Liver (tissue), 9 donors: Measurements from ENCODE around the gene TUBGCP4. TPM values are rescaled to one million over a fixed set of nuclear protein-coding genes. Genes with fewer than 3 reads are reported as not detected.

Experiments used
- DNase-seq: peaks from one replicate; pipeline ENCODE4 v3.0.0-alpha.2; 2017; ENCODE audit warnings: low spot score
- H3K27ac ChIP-seq, 2 donors: one replicate each; pipeline ENCODE4 v1.7.0; 2013; ENCODE audit warnings: inconsistent platforms in 2 of 2, low read length in 2 of 2, control low read depth in 1 of 2, low read depth in 1 of 2, mild to moderate bottlenecking in 1 of 2
- H3K27me3 ChIP-seq, 4 donors: one replicate each; pipeline versions ENCODE4 v1.6.1 to v1.7.0; 2013; ENCODE audit warnings: low read length in 3 of 4, inconsistent platforms in 1 of 4, mild to moderate bottlenecking in 1 of 4, moderate library complexity in 1 of 4; ENCODE audit not compliant: control insufficient read depth in 4 of 4, insufficient read depth in 4 of 4
- H3K36me3 ChIP-seq, 4 donors: one replicate each; pipeline versions ENCODE4 v1.6.1 to v1.7.0; 2013; ENCODE audit warnings: low read length in 3 of 4, mild to moderate bottlenecking in 3 of 4, low read depth in 1 of 4, moderate library complexity in 1 of 4; ENCODE audit not compliant: control insufficient read depth in 4 of 4, insufficient read depth in 3 of 4
- H3K4me1 ChIP-seq, 4 donors: one replicate each; pipeline versions ENCODE4 v1.6.1 to v1.7.0; 2013; ENCODE audit warnings: low read length in 3 of 4, mild to moderate bottlenecking in 3 of 4, moderate library complexity in 1 of 4; ENCODE audit not compliant: control insufficient read depth in 4 of 4, insufficient read depth in 4 of 4
- H3K4me3 ChIP-seq, 3 donors: one replicate each; pipeline versions ENCODE4 v1.6.1 to v1.7.0; 2013; ENCODE audit warnings: low read length in 3 of 3, control low read depth in 1 of 3, low read depth in 1 of 3, mild to moderate bottlenecking in 1 of 3
- H3K9ac ChIP-seq, 2 donors: one replicate each; pipeline ENCODE4 v1.7.0; 2013; ENCODE audit warnings: low read length in 2 of 2, mild to moderate bottlenecking in 2 of 2, moderate library complexity in 2 of 2, control low read depth in 1 of 2, low read depth in 1 of 2
- H3K9me3 ChIP-seq, 4 donors: one replicate each; pipeline versions ENCODE4 v1.6.1 to v1.7.0; 2013; ENCODE audit warnings: low read length in 3 of 4; ENCODE audit not compliant: control insufficient read depth in 4 of 4
- ATF3 ChIP-seq: IDR thresholded peaks from 2 replicates; pipeline ENCODE4 v1.6.1; 2016; ENCODE audit warnings: antibody characterized with exemption
- CTCF ChIP-seq: fragments of 150-350 bp; IDR thresholded peaks from 2 replicates; pipeline ENCODE4 v1.5.1; 2017; ENCODE audit warnings: improper control_type of control experiment, low read depth, low read length; ENCODE audit not compliant: missing input control
- EGR1 ChIP-seq, 2 donors: IDR thresholded peaks; 2 replicates each; pipeline ENCODE4 v1.6.1; 2016 to 2018; ENCODE audit warnings: antibody characterized with exemption in 2 of 2, low read depth in 2 of 2
- FOXA1 ChIP-seq: IDR thresholded peaks from 2 replicates; pipeline ENCODE4 v1.6.1; 2016; ENCODE audit warnings: antibody characterized with exemption
- FOXA2 ChIP-seq: IDR thresholded peaks from 2 replicates; pipeline ENCODE4 v1.6.1; 2016; ENCODE audit warnings: antibody characterized with exemption
- GABPA ChIP-seq, 2 donors: IDR thresholded peaks in 1 of 2; conservative IDR thresholded peaks in 1 of 2; 2 replicates each; pipeline ENCODE4 v1.6.1; 2016; ENCODE audit warnings: antibody characterized with exemption in 2 of 2, mild to moderate bottlenecking in 1 of 2, moderate library complexity in 1 of 2
- HNF4A ChIP-seq, 2 donors: conservative IDR thresholded peaks; 2 replicates each; pipeline ENCODE4 v1.6.1; 2016; ENCODE audit warnings: antibody characterized with exemption in 2 of 2, mild to moderate bottlenecking in 2 of 2
- HNF4G ChIP-seq: IDR thresholded peaks from 2 replicates; pipeline ENCODE4 v1.6.1; 2016; ENCODE audit warnings: antibody characterized with exemption
- JUND ChIP-seq, 2 donors: IDR thresholded peaks; 2 replicates each; pipeline ENCODE4 v1.6.1; 2016; ENCODE audit warnings: antibody characterized with exemption in 2 of 2
- MAX ChIP-seq: IDR thresholded peaks from 2 replicates; pipeline ENCODE4 v1.6.1; 2016; ENCODE audit warnings: antibody characterized with exemption
- NR2F2 ChIP-seq: IDR thresholded peaks from 2 replicates; pipeline ENCODE4 v1.6.1; 2016; ENCODE audit warnings: antibody characterized with exemption
- RAD21 ChIP-seq, 2 donors: IDR thresholded peaks; 2 replicates each; pipeline ENCODE4 v1.6.1; 2016; ENCODE audit warnings: antibody characterized with exemption in 2 of 2, mild to moderate bottlenecking in 2 of 2
- REST ChIP-seq: IDR thresholded peaks from 2 replicates; pipeline ENCODE4 v1.6.1; 2016; ENCODE audit warnings: antibody characterized with exemption, mild to moderate bottlenecking
- RXRA ChIP-seq, 2 donors: IDR thresholded peaks; 2 replicates each; pipeline ENCODE4 v1.6.1; 2017 to 2018; ENCODE audit warnings: antibody characterized with exemption in 2 of 2, mild to moderate bottlenecking in 1 of 2
- SP1 ChIP-seq: IDR thresholded peaks from 2 replicates; pipeline ENCODE4 v1.6.1; 2018; ENCODE audit warnings: antibody characterized with exemption, mild to moderate bottlenecking
- TAF1 ChIP-seq: conservative IDR thresholded peaks from 2 replicates; pipeline ENCODE4 v1.6.1; 2016; ENCODE audit warnings: antibody characterized with exemption, mild to moderate bottlenecking
- YY1 ChIP-seq: IDR thresholded peaks from 2 replicates; pipeline ENCODE4 v1.6.1; 2016; ENCODE audit warnings: antibody characterized with exemption, mild to moderate bottlenecking
- ZBTB33 ChIP-seq: IDR thresholded peaks from 2 replicates; pipeline ENCODE4 v1.6.1; 2016; ENCODE audit warnings: antibody characterized with exemption
- WGBS: extraction: QIAGEN DNeasy Blood & Tissue Kit; methylation state at CpG from one replicate; pipeline ENCODE4 v1.1.7; 2013; 5-methylcytosine and 5-hydroxymethylcytosine counted together
- polyA plus RNA-seq, 2 donors: library from polyadenylated mRNA; stranded (reverse) in 1 of 2; unstranded in 1 of 2; fragments of 200-250 nt in 1 of 2; fragments of >200 nt in 1 of 2; fragmentation: Nextera tagmentation in 1 of 2; extraction: Ambion mirVana in 1 of 2; gene quantifications; one replicate each; pipeline versions ENCODE4 v1.2.1 to v1.2.3, GENCODE V29; 2013 to 2015
- total RNA-seq, 2 donors: library from RNA; depleted of rRNA; stranded (reverse); fragments of >200 nt; gene quantifications; one replicate each; pipeline ENCODE4 v1.2.3, GENCODE V29; 2014
- donor health status: healthy.
- donor health status: healthy.
- donor health status: healthy.
- donor health status: healthy.
- donor health status: healthy.

Gene TUBGCP4
- total and polyA plus RNA-seq, 4 donors, result 4.6 to 20.5 (median 12.4) TPM

GRCh38 chr15:43330780-43331087 lies 40.2 kb upstream of the TUBGCP4 start:
- 5% methylated on average over 7 of the region's 7 CpGs for WGBS
- Histone ChIP-seq H3K27ac (peak overlapping the region; percentile 95 to 96), H3K9ac (peak overlapping the region; percentile 34 to 61), H3K4me3 (peak overlapping the region; percentile 71 to 96 (median 82)), H3K36me3 (peaks cover 0 to 3% (median under 1%) of the 10 kb centered on the region in 4 donors), H3K4me1 (peaks cover 5 to 25% (median 13%) of the 10 kb centered on the region in 4 donors), H3K27me3 (no peaks in the 10 kb centered on the region), H3K9me3 (no peaks in the 10 kb centered on the region)
- DNase-seq, result no peak
- TF ChIP-seq RXRA (IDR thresholded peaks at IDR 0.05) (no peak), HNF4G (no peak), ATF3 (no peak), FOXA2 (no peak), ZBTB33 (no peak), FOXA1 (no peak), YY1 (no peak), GABPA (IDR thresholded peaks at IDR 0.05 in 1 of 2, conservative IDR thresholded peaks at IDR 0.05 in 1 of 2) (peak in 1 of 2 donors; percentile 42), MAX (peak; percentile 9), EGR1 (IDR thresholded peaks at IDR 0.05; ENCODE audit: low read depth in 2 of 2) (no peak), TAF1 (peak; percentile 39), JUND (IDR thresholded peaks at IDR 0.05) (peak in 1 of 2 donors; percentile 23), RAD21 (IDR thresholded peaks at IDR 0.05) (no peak), CTCF (no peak), SP1 (no peak), NR2F2 (peak; percentile 2), REST (peak; percentile 8), HNF4A (conservative IDR thresholded peaks at IDR 0.05) (no peak)
